Retina (tissue), 1 donor: ENCODE results near the gene DCTD.

Experiments used
- DNase-seq: peaks from one replicate; pipeline ENCODE4 v3.0.0-alpha.2; 2016

DCTD gene

GRCh38 chr4:182917182-182918043 lies at the start of gene DCTD:
Gene DCTD, minus strand, starts transcription at chr4:182917386. Its CDS starts 1,818 bp downstream, at chr4:182915568.
- peak; percentile 91 for DNase-seq

GRCh38 chr4:182960746-182961145 lies 43.6 kb upstream of the DCTD start:
- DNase-seq = no peak

GRCh38 chr4:182960228-182960627 lies 43.0 kb upstream of the DCTD start:
- DNase-seq = no peak

- DNase-seq = no peak
Measured at GRCh38 chr4:182955411-182955810, 38.2 kb upstream of the DCTD start.

- no peak for DNase-seq
Measured at GRCh38 chr4:182944484-182945213, 27.5 kb upstream of the DCTD start.

- no peak for DNase-seq
Measured at GRCh38 chr4:182939680-182940079, 22.5 kb upstream of the DCTD start.

GRCh38 chr4:182938205-182938645 lies 21.0 kb upstream of the DCTD start:
- peak; percentile 68 for DNase-seq

GRCh38 chr4:182937268-182938204 lies 20.4 kb upstream of the DCTD start:
- no peak for DNase-seq

- no peak for DNase-seq
Measured at GRCh38 chr4:182932651-182933050, 15.5 kb upstream of the DCTD start.

- no peak for DNase-seq
Measured at GRCh38 chr4:182931691-182932345, 14.6 kb upstream of the DCTD start.

GRCh38 chr4:182930889-182931288 lies 13.7 kb upstream of the DCTD start:
- DNase-seq = no peak

GRCh38 chr4:182929296-182929695 lies 12.1 kb upstream of the DCTD start:
- no peak for DNase-seq

- no peak for DNase-seq
Measured at GRCh38 chr4:182928061-182928460, 10.9 kb upstream of the DCTD start.

GRCh38 chr4:182927505-182927904 lies 10.3 kb upstream of the DCTD start:
- DNase-seq = no peak

GRCh38 chr4:182925855-182926254 lies 8.7 kb upstream of the DCTD start:
- no peak for DNase-seq

GRCh38 chr4:182925298-182925757 lies 8.1 kb upstream of the DCTD start:
- peak; percentile 89 for DNase-seq

- DNase-seq = peak; percentile 50
Measured at GRCh38 chr4:182924497-182924896, 7.3 kb upstream of the DCTD start.

GRCh38 chr4:182923796-182924340 lies 6.7 kb upstream of the DCTD start:
- DNase-seq = no peak

GRCh38 chr4:182923366-182923765 lies 6.2 kb upstream of the DCTD start:
- no peak for DNase-seq

GRCh38 chr4:182922501-182923284 lies 5.5 kb upstream of the DCTD start:
- no peak for DNase-seq

- no peak for DNase-seq
Measured at GRCh38 chr4:182921608-182922007, 4.4 kb upstream of the DCTD start.
